Erythroblast (primary cell): ENCODE measurements around the gene TJP1.

ENCODE experiments used
- GATA1 ChIP-seq: IDR thresholded peaks from 2 replicates; pipeline ENCODE4 v1.6.1; 2011; ENCODE audit warnings: low read depth, mild to moderate bottlenecking, control low read depth, low read length, moderate library complexity
- POLR2A ChIP-seq: IDR thresholded peaks from 2 replicates; pipeline ENCODE4 v1.6.1; 2011; ENCODE audit warnings: mild to moderate bottlenecking, low read length

- TF ChIP-seq POLR2A = no peak
- TF ChIP-seq GATA1 = no peak
These were observed 131.3 kb downstream of the TJP1 start for GRCh38 chr15:29690765-29691475.
